Measurements from ENCODE around the gene ERCC4.
A peak's percentile ranks its signal among the peaks of the same experiment; 100 is the strongest.

The ERCC4 gene

DNA sequence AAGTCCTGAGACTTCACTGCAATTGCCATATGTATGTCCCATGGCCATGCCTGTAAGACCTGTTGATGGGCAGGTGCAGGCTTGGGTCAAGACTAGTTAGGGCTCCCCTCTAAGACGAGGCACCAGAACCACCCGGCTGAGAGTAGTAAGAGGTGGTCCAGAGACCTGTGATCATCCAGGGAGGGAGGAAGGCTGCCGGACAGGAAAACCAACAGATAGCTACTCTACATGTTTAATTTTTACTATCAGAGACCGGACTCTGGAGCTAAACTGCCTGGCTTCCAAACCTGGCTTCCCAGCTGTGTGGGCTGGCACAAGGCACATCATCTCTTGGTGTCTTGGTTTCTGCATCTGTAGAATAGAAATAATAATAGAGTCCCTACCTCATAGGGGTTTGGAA, 73.0 kb downstream of the ERCC4 start:
- no peak for DNase-seq

DNA sequence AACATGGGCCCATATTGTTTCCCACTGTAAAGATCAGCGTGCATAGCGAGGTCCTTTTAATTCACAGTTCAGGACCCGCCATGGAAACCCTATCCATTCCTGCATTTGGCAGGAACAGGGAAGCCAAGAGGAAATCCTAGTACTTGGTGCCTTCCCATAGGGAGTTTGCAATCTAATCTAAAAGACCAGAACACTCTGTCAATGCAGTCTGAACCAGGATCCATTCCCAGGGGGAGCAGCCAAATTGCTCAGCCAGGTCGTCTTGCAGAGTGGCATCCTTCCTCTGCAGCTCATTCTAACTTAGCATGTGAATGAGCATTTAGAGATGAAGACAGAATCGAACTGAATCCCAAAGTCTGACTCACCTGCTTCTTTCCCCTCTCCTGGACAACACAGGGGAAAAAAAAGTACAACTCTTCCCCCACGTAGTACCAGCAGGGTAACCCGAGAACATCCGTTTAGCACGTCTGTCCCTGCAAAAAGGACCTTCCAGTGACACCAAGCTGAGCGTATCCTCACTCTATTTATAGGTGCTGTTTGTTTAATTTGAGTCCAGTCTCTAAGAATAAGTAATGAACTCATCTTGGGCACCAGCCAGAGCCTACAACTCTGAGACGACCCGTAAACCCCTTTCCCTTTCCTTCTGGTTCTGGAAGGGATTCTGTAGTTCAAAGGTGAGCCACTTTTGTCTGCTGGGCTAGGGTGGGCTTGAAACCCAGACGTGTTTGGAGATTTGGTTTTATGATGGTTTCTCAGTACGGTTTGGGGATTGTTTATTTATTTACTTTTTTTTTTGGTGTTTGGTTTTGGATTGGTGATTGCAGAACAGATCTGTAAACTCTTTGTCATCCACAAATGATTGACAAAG, 74.5 kb downstream of the ERCC4 start:
- no peak for DNase-seq

DNA sequence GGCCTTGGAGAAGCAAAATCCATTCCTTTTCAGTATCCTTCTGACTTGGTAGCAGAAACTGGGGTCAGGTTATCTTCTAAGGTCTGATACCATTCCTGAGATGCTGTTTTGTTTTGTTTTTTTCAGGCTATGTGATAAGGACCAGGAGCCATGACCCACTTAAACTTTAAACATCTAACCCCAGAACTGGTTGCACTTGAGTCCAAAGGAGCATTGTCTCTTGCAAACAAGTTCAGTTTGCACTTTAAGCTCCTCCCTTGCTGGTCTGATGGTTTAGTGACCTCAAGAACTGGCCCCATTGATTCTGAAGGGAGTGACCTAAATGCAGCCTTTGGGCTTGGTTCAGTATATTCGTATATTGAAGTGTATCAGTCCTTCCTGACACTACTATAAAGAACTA, 75.2 kb downstream of the ERCC4 start:
- DNase-seq, result no peak

DNA sequence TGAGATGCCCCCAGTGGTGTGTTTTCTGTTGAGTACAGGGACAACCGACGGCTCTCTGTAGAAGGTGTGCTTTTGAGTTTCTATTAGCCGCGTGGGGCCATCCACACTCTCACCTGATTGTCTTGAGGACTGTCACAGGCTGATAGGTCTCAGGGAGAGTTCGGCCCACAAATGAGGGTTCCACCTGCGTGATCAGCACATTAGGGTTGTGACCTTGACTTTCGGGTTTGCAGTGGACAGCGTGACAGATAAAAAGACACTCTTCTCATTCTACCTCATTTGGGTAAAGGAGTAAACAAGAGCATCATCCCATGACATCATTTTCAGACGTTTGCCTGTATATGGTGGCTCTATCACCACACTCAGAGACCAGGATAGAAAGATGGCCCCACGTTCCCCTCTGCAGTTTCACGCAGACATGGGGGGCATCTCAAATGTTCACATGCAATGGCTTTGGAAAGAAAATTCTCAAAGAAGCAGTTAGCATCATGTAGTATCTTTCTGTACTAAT, 76.9 kb downstream of the ERCC4 start:
- no peak for DNase-seq

DNA sequence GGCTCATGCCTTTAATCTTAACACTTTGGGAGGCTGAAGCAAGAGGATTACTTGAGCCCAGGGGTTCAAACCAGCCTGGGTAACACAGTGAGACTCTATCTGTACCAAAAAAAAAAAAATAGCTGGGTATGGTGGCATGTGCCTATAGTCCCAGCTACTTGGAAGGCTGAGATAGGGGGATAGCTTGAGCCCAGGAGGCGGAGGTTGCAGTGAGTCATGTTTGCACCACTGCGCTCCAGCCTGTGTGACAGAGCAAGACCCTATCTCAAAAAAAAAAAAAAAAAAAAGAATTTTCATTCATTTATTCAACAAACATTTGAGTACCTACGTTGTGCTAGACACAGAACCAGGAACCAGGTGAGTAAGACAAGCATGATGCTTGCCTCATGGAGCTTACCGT, 77.6 kb downstream of the ERCC4 start:
- DNase-seq, result no peak

DNA sequence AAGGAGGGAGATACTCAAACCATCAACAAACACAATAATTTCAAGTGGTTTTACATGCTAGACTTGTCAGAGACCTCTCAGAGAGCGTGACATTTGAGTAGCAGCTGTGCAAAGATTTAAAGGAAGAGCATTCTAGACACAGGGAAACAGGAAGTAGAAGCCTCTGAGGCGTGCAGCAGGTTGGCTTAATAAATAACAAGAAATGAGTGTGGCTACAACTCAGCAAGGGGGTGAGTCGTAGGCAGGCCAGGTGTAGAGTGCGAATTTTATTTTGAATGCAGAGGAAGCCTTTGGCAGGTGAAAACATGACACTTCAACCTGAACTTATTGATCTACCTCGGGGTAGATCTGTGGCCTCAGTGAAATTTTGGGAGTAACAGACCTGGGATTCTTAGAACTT, 78.0 kb downstream of the ERCC4 start:
- no peak for DNase-seq

DNA sequence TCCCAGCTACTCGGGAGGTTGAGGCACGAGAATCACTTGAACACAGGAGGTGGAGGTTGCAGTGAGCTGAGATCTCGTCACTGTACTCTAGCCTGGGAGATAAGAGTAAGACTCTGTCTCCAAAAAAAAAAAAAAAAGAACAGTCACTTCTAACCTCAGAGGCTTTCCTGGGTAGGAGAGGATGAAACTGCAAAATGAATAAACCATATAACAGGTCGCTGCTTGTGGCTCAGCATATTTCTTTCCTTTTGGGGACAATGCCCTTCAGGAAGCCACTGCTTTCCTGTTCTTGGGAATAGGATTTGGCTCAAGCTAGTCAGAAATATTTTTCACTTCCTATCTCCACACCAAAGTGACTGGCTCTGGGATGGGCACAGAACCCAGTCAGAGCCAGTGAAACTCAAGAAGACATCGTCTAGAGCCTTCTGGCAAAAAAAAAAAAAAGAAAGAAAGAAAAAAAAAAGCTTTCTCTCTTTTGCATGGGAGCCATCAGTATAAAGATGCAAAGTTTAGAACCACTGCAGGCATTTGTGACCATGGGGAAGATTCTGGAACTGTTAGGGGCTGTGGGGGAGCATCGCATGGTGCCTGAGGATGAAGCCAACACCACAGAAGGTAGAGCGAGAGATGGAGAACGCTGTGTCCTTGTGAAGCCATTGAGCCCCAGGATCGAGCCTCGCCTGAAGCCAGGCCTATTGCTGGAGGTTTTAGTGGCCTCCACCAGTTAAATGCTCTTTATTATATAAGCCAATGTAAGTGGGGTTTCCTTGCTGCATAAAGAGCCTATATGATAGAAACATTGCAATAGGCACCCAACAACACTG, 79.3 kb downstream of the ERCC4 start:
- DNase-seq, result no peak

DNA sequence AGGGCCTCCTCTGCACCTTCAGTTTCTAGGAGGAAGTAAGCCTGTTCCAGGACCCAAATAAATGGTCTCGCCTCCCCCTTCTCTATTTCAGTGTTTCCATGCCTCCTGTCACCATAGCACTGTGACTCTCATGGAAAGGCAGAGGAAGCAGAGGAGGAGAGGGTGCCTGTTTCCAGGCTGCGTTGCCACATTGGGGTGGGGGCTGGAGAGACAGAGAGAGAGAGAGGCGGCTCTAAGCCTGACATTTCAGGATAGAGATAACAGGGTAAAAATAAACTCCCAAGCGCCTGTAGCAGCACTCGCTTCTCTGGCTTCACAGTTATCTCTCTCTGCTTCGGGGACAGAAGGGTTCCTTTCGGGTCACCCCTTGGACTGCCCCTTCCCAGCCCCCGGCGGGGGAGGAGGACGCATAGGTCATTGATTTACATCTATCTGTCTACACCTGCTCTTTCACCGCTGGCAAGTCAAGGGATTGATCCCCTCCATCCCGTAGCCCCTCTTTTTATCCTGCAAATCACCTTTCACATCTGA, 80.0 kb downstream of the ERCC4 start:
- DNase-seq, result peak in 40 of 58 donors; percentile 1 to 76 (median 30)

DNA sequence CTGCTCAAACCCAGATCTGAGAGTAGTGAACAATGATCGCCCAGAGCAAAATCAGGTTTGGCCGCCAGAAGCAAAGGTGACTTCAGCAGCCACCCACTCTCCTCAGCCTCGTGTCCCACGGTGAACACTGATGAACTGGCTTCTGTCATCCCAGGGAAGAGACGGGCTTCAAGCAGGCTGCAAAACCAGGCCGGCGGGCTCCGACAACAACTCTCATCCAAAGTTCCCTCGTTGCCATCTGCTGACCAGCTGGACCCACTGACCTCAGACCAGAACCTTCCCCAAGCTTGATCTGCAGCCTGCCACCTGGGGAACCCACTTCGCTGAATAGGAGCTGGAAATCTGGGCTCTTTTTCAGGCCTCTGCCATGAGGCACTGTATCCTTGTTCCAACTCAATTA, 81.6 kb downstream of the ERCC4 start:
- DNase-seq, result no peak
